Glomerular visceral epithelial cell (primary cell): ENCODE data around the gene POU5F2.

ENCODE experiments used
- DNase-seq: peaks from one replicate; pipeline ENCODE4 v3.0.0-alpha.2; 2016; ENCODE audit errors: extremely low spot score

The POU5F2 gene

GRCh38 chr5:93716453-93716852, 24.9 kb downstream of the POU5F2 start:
- DNase-seq, result no peak

GRCh38 chr5:93715761-93716160, 25.6 kb downstream of the POU5F2 start:
- DNase-seq, result no peak

GRCh38 chr5:93715327-93715726, 26.1 kb downstream of the POU5F2 start:
- no peak for DNase-seq

- DNase-seq, result no peak
Observed at GRCh38 chr5:93708442-93708841, 33.0 kb downstream of the POU5F2 start.

- no peak for DNase-seq
Observed at GRCh38 chr5:93705896-93706295, 35.5 kb downstream of the POU5F2 start.

- DNase-seq, result no peak
Observed at GRCh38 chr5:93704996-93705395, 36.4 kb downstream of the POU5F2 start.

- DNase-seq, result no peak
Observed at GRCh38 chr5:93691997-93692396, 49.4 kb downstream of the POU5F2 start.
